IPS DF 6.9 (cell line): Measurements from ENCODE around the gene SLC7A8.

ENCODE experiments used
- DNase-seq: peaks from one replicate; pipeline ENCODE4 v3.0.0-alpha.2; 2013; ENCODE audit warnings: low read depth, low spot score
- H3K27ac ChIP-seq: one replicate; pipeline ENCODE4 v1.5.1; 2013; ENCODE audit warnings: low read length, control low read depth
- H3K27me3 ChIP-seq: 2 replicates; pipeline ENCODE4 v1.6.1; 2013; ENCODE audit warnings: mild to moderate bottlenecking, low read length; ENCODE audit not compliant: control insufficient read depth, insufficient read depth
- H3K36me3 ChIP-seq: 2 replicates; pipeline ENCODE4 v1.6.1; 2013; ENCODE audit warnings: low read length; ENCODE audit not compliant: control insufficient read depth, insufficient read depth
- H3K4me1 ChIP-seq: 2 replicates; pipeline ENCODE4 v1.6.1; 2013; ENCODE audit warnings: low read length; ENCODE audit not compliant: control insufficient read depth, insufficient read depth
- H3K4me3 ChIP-seq: 2 replicates; pipeline ENCODE4 v1.5.1; 2013; ENCODE audit warnings: mild to moderate bottlenecking, low read length
- H3K9me3 ChIP-seq: 2 replicates; pipeline ENCODE4 v1.6.1; 2013; ENCODE audit warnings: low read length, inconsistent platforms; ENCODE audit not compliant: control insufficient read depth, insufficient read depth
- WGBS: extraction: QIAGEN DNeasy Blood & Tissue Kit; methylation state at CpG from one replicate; pipeline ENCODE4 v1.1.7; 2013; ENCODE audit warnings: mixed read lengths, missing lambda C conversion rate; ENCODE audit not compliant: insufficient read length, insufficient coverage; 5-methylcytosine and 5-hydroxymethylcytosine counted together

The SLC7A8 gene

GRCh38 chr14:23132970-23133369 lies 50.5 kb downstream of the SLC7A8 start:
- Histone ChIP-seq H3K4me3 (no peak overlapping the region), H3K36me3 (peaks cover 23% of the 10 kb centered on the region), H3K9me3 (no peaks in the 10 kb centered on the region), H3K27me3 (no peaks in the 10 kb centered on the region), H3K27ac (no peak overlapping the region), H3K4me1 (no peaks in the 10 kb centered on the region)
- DNase-seq = no peak
- WGBS = no CpG with 5 or more reads among the region's 8 CpGs

DNA sequence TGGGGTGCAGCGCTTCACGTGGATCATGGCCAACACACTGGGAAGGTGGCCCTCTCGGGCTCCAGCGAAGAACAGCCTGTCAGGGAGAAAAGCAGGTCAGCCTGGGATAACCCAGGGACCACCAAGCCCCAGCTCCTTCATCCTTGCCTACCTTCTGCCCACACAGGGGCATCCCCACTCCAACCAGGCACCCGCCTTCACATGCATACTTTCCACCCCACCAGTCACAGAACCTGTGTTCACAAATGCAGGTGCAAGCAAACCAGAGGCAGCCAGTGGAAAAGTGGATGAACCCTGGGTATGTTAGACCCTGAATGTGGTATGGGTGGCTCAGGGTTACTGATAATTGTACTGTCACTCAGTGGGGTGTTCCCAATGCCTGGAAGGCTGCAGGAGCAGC lies 52.0 kb downstream of the SLC7A8 start:
- Histone ChIP-seq H3K27me3 (no peaks in the 10 kb centered on the region), H3K4me1 (no peaks in the 10 kb centered on the region), H3K4me3 (no peak overlapping the region), H3K9me3 (no peaks in the 10 kb centered on the region), H3K27ac (no peak overlapping the region), H3K36me3 (peaks cover 22% of the 10 kb centered on the region)
- WGBS = no CpG with 5 or more reads among the region's 5 CpGs
- no peak for DNase-seq

DNA sequence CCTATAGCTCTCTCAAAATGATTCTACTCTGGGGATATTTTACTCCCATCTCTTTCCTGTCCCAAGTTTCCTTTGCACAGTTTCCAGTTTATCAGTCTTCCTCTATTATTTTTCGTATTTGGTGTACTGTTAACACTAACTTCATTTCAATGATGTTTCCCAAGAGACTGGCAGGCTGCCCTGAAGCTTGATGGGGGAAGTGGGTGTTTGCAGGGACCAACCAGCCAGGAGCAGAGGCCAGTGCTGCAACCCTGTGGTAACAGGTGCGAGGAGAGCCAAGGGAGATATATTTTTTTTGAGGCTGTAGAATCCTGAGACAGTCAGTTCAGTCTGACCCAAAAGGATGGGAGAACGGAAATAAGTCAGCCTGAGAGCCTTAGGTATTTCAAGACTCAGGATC lies 52.6 kb downstream of the SLC7A8 start:
- peaks cover 17% of the 10 kb centered on the region for H3K36me3 ChIP-seq
- no peak overlapping the region for H3K4me3 ChIP-seq
- H3K9me3 ChIP-seq = no peaks in the 10 kb centered on the region
- no peak for DNase-seq
- WGBS = no CpG with 5 or more reads among the region's 3 CpGs
- H3K27ac ChIP-seq = no peak overlapping the region
- no peaks in the 10 kb centered on the region for H3K4me1 ChIP-seq
- no peaks in the 10 kb centered on the region for H3K27me3 ChIP-seq

- no peak overlapping the region for H3K27ac ChIP-seq
- H3K4me3 ChIP-seq = no peak overlapping the region
- no peaks in the 10 kb centered on the region for H3K27me3 ChIP-seq
- DNase-seq = no peak
- WGBS = no CpG with 5 or more reads among the region's 7 CpGs
- H3K36me3 ChIP-seq = peaks cover 17% of the 10 kb centered on the region
- H3K4me1 ChIP-seq = no peaks in the 10 kb centered on the region
- H3K9me3 ChIP-seq = no peaks in the 10 kb centered on the region
These were observed 53.6 kb downstream of the SLC7A8 start for GRCh38 chr14:23129759-23130316.

- no CpG with 5 or more reads among the region's 7 CpGs for WGBS
- no peaks in the 10 kb centered on the region for H3K4me1 ChIP-seq
These were observed 54.3 kb downstream of the SLC7A8 start for GRCh38 chr14:23128969-23129758.

GRCh38 chr14:23127861-23128260 lies 55.6 kb downstream of the SLC7A8 start:
- no peak for DNase-seq
- H3K4me3 ChIP-seq = no peak overlapping the region
- H3K4me1 ChIP-seq = no peaks in the 10 kb centered on the region
- no peak overlapping the region for H3K27ac ChIP-seq
- no peaks in the 10 kb centered on the region for H3K9me3 ChIP-seq
- H3K27me3 ChIP-seq = no peaks in the 10 kb centered on the region
- WGBS = no CpG with 5 or more reads among the region's 3 CpGs
- H3K36me3 ChIP-seq = peaks cover 17% of the 10 kb centered on the region

More at GRCh38 chr14:23128969-23129758, 54.3 kb downstream of the SLC7A8 start:
- DNase-seq = no peak
- no peaks in the 10 kb centered on the region for H3K27me3 ChIP-seq
- no peak overlapping the region for H3K27ac ChIP-seq
- H3K9me3 ChIP-seq = no peaks in the 10 kb centered on the region
- peaks cover 17% of the 10 kb centered on the region for H3K36me3 ChIP-seq
- H3K4me3 ChIP-seq = no peak overlapping the region

- H3K27ac ChIP-seq = no peak overlapping the region
- DNase-seq = no peak
- no peak overlapping the region for H3K4me3 ChIP-seq
- peaks cover 17% of the 10 kb centered on the region for H3K36me3 ChIP-seq
- no CpG with 5 or more reads among the region's 8 CpGs for WGBS
- H3K9me3 ChIP-seq = no peaks in the 10 kb centered on the region
- H3K4me1 ChIP-seq = no peaks in the 10 kb centered on the region
- H3K27me3 ChIP-seq = no peaks in the 10 kb centered on the region
These were observed 56.7 kb downstream of the SLC7A8 start for GRCh38 chr14:23126548-23127278.

GRCh38 chr14:23125933-23126524 lies 57.4 kb downstream of the SLC7A8 start:
- DNase-seq = no peak
- H3K27me3 ChIP-seq = no peaks in the 10 kb centered on the region
- peaks cover 13% of the 10 kb centered on the region for H3K36me3 ChIP-seq
- WGBS = no CpG with 5 or more reads among the region's 9 CpGs
- H3K4me3 ChIP-seq = no peak overlapping the region
- no peaks in the 10 kb centered on the region for H3K4me1 ChIP-seq
- no peak overlapping the region for H3K27ac ChIP-seq
- no peaks in the 10 kb centered on the region for H3K9me3 ChIP-seq

- Histone ChIP-seq H3K27ac (no peak overlapping the region), H3K4me3 (no peak overlapping the region), H3K36me3 (peaks cover 13% of the 10 kb centered on the region), H3K9me3 (no peaks in the 10 kb centered on the region), H3K27me3 (no peaks in the 10 kb centered on the region), H3K4me1 (no peaks in the 10 kb centered on the region; the same call in 1 of the 2 replicates)
- WGBS = 100% methylated on average over 1 of the region's 3 CpGs
- DNase-seq = no peak
These were observed 58.4 kb downstream of the SLC7A8 start for GRCh38 chr14:23125011-23125410.

GRCh38 chr14:23124337-23124954 lies 59.0 kb downstream of the SLC7A8 start:
- Histone ChIP-seq H3K4me1 (no peaks in the 10 kb centered on the region; the same call in 1 of the 2 replicates), H3K36me3 (peaks cover 13% of the 10 kb centered on the region), H3K27me3 (no peaks in the 10 kb centered on the region), H3K9me3 (no peaks in the 10 kb centered on the region), H3K4me3 (no peak overlapping the region), H3K27ac (no peak overlapping the region)
- no peak for DNase-seq
- WGBS = no CpG with 5 or more reads among the region's 13 CpGs
